ENCODE data around the gene ASIC2. TPM values are rescaled to one million over a fixed set of nuclear protein-coding genes. Genes with fewer than 3 reads are reported as not detected.

Gene ASIC2
- total and polyA plus RNA-seq, 9 of the 15 experiments (the other 6 are each of a cell fraction or from before 2014, with no cell fraction given), result not detected

DNA sequence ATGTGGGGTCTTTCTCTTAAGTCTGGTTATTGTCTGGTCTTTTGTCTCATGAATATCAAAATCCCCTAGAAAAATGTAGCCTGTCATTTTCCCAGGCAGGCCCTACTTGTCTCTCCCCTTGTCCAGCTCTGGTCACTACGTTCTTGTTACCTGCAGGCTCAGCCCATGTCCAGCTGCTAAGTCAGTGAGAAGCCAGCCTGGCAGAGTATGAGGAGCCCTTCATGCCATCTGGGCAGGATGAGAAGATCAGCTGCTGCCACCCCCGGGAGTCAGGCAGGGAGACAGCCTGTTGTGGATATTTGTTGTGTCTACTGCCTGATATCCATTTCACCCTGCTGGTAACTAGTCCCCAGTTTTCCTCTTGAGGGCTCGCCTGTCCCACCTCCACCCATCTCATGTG lies 88.9 kb downstream of the ASIC2 start:
- Histone ChIP-seq H4K20me1 (replicated peaks; ENCODE audit: control insufficient read depth, insufficient read depth, low read length) (0 out of 2 replicates have a peak, but pooled peaks cover 6% of the 10 kb centered on the region), H3K9me3 (replicated peaks; ENCODE audit: control insufficient read depth, insufficient read depth, low read depth, low read length) (no peaks in the 10 kb centered on the region), H3K9me1 (ENCODE audit: control insufficient read depth, insufficient read depth, low read length) (no peaks in the 10 kb centered on the region), H3K9ac (ENCODE audit: insufficient read depth in 1 of 2, low read depth in 2 of 2, low read length in 2 of 2) (no peak overlapping the region), H3K4me3 (no peak overlapping the region), H3K27ac (ENCODE audit: extremely low read depth, low read depth, low read length) (no peak overlapping the region), H3K4me2 (ENCODE audit: insufficient read depth, low read length) (no peak overlapping the region), H3K79me2 (ENCODE audit: control insufficient read depth, insufficient read depth, low read length) (no peaks in the 10 kb centered on the region), H3K4me1 (replicated peaks in 1 of 2; ENCODE audit: control insufficient read depth in 2 of 2, insufficient read depth in 2 of 2, low read length in 2 of 2) (no peaks in the 10 kb centered on the region), H3K27me3 (ENCODE audit: control insufficient read depth in 2 of 2, insufficient read depth in 2 of 2, low read length in 2 of 2) (peaks cover 2 to 8% of the 10 kb centered on the region in 2 experiments; a peak in 1 of 5 replicates), H3K36me3 (ENCODE audit: control insufficient read depth, insufficient read depth, low read length) (no peaks in the 10 kb centered on the region), H2AFZ (ENCODE audit: low read depth, low read length) (no peak overlapping the region)
- WGBS (ENCODE audit: insufficient coverage, low coverage, missing lambda C conversion rate), result 0% methylated on average over 3 of the region's 3 CpGs
- FAIRE-seq (no peak), DNase-seq (ENCODE audit: extremely low read depth in 1 of 4, low spot score in 3 of 4) (no peak), ATAC-seq (no peak)
- BruUV-seq (replicated peaks), result no TSS peak
- in situ Hi-C loops (cut with MboI) (no loop called here), intact Hi-C loops (cut with micrococcal nuclease) (no loop called here)
- POLR2A ChIA-PET, result no interaction called here
- CTCF ChIA-PET (ENCODE audit: low intra/inter-chr PET ratio), result no interaction called here
- TF ChIP-seq RBM25 (IDR thresholded peaks at IDR 0.05; ENCODE audit: low read depth, low read length, severe bottlenecking) (no peak), MYNN (IDR thresholded peaks at IDR 0.05) (no peak), MYNN (CRISPR knock-in tag; IDR thresholded peaks at IDR 0.05) (no peak), NFXL1 (CRISPR knock-in tag; IDR thresholded peaks at IDR 0.05) (no peak)
- TF ChIP-seq, protein P1, sequence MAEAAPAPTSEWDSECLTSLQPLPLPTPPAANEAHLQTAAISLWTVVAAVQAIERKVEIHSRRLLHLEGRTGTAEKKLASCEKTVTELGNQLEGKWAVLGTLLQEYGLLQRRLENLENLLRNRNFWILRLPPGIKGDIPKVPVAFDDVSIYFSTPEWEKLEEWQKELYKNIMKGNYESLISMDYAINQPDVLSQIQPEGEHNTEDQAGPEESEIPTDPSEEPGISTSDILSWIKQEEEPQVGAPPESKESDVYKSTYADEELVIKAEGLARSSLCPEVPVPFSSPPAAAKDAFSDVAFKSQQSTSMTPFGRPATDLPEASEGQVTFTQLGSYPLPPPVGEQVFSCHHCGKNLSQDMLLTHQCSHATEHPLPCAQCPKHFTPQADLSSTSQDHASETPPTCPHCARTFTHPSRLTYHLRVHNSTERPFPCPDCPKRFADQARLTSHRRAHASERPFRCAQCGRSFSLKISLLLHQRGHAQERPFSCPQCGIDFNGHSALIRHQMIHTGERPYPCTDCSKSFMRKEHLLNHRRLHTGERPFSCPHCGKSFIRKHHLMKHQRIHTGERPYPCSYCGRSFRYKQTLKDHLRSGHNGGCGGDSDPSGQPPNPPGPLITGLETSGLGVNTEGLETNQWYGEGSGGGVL (CRISPR knock-in tag; IDR thresholded peaks at IDR 0.05), result no peak
- TF ChIP-seq, protein P2, sequence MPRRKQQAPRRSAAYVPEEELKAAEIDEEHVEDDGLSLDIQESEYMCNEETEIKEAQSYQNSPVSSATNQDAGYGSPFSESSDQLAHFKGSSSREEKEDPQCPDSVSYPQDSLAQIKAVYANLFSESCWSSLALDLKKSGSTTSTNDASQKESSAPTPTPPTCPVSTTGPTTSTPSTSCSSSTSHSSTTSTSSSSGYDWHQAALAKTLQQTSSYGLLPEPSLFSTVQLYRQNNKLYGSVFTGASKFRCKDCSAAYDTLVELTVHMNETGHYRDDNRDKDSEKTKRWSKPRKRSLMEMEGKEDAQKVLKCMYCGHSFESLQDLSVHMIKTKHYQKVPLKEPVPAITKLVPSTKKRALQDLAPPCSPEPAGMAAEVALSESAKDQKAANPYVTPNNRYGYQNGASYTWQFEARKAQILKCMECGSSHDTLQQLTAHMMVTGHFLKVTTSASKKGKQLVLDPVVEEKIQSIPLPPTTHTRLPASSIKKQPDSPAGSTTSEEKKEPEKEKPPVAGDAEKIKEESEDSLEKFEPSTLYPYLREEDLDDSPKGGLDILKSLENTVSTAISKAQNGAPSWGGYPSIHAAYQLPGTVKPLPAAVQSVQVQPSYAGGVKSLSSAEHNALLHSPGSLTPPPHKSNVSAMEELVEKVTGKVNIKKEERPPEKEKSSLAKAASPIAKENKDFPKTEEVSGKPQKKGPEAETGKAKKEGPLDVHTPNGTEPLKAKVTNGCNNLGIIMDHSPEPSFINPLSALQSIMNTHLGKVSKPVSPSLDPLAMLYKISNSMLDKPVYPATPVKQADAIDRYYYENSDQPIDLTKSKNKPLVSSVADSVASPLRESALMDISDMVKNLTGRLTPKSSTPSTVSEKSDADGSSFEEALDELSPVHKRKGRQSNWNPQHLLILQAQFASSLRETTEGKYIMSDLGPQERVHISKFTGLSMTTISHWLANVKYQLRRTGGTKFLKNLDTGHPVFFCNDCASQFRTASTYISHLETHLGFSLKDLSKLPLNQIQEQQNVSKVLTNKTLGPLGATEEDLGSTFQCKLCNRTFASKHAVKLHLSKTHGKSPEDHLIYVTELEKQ (CRISPR knock-in tag; IDR thresholded peaks at IDR 0.05), result no peak
- TF ChIP-seq, protein P3, sequence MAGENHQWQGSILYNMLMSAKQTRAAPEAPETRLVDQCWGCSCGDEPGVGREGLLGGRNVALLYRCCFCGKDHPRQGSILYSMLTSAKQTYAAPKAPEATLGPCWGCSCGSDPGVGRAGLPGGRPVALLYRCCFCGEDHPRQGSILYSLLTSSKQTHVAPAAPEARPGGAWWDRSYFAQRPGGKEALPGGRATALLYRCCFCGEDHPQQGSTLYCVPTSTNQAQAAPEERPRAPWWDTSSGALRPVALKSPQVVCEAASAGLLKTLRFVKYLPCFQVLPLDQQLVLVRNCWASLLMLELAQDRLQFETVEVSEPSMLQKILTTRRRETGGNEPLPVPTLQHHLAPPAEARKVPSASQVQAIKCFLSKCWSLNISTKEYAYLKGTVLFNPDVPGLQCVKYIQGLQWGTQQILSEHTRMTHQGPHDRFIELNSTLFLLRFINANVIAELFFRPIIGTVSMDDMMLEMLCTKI (IDR thresholded peaks at IDR 0.05; ENCODE audit: partially characterized antibody), result no peak
- TF ChIP-seq, protein P4, sequence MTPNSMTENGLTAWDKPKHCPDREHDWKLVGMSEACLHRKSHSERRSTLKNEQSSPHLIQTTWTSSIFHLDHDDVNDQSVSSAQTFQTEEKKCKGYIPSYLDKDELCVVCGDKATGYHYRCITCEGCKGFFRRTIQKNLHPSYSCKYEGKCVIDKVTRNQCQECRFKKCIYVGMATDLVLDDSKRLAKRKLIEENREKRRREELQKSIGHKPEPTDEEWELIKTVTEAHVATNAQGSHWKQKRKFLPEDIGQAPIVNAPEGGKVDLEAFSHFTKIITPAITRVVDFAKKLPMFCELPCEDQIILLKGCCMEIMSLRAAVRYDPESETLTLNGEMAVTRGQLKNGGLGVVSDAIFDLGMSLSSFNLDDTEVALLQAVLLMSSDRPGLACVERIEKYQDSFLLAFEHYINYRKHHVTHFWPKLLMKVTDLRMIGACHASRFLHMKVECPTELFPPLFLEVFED (CRISPR knock-in tag; conservative IDR thresholded peaks at IDR 0.05), result no peak
- TF ChIP-seq, protein P5, sequence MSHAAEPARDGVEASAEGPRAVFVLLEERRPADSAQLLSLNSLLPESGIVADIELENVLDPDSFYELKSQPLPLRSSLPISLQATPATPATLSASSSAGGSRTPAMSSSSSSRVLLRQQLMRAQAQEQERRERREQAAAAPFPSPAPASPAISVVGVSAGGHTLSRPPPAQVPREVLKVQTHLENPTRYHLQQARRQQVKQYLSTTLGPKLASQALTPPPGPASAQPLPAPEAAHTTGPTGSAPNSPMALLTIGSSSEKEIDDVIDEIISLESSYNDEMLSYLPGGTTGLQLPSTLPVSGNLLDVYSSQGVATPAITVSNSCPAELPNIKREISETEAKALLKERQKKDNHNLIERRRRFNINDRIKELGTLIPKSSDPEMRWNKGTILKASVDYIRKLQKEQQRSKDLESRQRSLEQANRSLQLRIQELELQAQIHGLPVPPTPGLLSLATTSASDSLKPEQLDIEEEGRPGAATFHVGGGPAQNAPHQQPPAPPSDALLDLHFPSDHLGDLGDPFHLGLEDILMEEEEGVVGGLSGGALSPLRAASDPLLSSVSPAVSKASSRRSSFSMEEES (CRISPR knock-in tag; IDR thresholded peaks at IDR 0.05), result no peak
